GM19025 (cell line): ENCODE measurements around the gene UMAD1.

Experiments used
- ATAC-seq: cut with Tn5 transposase; IDR thresholded peaks from one replicate; pipeline ENCODE4 v1.9.1; 2021; ENCODE audit warnings: mild to moderate bottlenecking, low read depth, moderate library complexity; ENCODE audit not compliant: unreplicated experiment

UMAD1 gene

DNA sequence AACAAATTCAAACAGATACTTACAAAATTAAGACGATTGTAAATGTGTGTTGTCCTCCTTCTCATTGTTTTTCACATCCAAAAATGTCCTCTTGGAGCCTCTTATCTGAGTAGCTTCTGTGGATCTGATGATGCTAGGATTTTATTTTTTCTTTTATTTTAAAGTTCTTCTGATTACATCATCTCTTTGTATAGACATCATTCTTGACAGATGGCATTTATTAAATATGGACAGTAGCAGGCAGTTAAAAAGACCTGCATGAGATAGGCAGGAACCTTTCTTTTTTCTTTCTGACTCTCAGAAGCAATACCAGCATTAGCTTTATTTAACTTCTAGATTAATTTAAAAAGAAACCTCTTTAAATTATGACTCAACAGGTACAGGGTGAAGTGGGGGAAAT, 77.9 kb downstream of the UMAD1 start, which contains the start of gene RPA3:
Gene RPA3 (minus strand): TSS at position 116 of the 400 bp plus-strand sequence. CDS start 78,189 bp downstream, outside the sequence.
- no peak for ATAC-seq

DNA sequence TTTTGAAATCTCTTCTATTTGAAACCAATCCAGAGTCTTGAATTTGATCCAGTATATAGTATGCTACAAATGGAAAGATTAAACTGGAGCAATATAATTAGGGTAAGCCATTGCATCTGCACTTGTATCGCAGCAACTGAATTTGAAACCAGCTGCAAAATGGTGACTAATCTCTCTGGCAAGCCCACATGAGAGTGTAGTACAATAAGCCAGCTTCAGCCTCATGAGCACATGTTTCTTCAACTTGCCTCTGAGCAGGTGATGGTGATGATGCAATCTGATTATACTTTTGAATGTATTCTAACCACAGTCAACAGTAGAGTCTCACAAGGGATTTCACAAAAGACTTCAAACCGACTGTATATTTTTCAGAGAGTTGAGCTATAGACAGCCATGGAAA, 78.7 kb downstream of the UMAD1 start:
- ATAC-seq, result peak; percentile 89

DNA sequence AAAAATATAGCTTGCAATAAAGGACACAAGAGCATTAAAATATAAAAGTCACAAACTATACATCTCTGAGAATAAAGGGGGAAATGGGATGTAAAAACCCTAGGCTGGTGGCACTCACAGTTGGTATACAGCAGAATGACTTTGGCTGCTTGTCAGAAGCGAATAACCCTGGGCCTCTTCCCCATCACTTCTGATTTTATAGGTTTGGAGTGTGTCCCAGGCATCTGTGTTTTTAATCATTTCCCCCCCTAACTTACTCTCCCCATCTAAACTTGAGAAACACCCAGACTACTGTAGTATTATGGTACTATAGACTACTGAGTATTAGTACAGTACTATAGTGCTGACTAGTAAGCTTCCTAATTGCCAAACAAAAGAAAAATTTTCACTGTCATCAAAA, 79.6 kb downstream of the UMAD1 start:
- no peak for ATAC-seq

DNA sequence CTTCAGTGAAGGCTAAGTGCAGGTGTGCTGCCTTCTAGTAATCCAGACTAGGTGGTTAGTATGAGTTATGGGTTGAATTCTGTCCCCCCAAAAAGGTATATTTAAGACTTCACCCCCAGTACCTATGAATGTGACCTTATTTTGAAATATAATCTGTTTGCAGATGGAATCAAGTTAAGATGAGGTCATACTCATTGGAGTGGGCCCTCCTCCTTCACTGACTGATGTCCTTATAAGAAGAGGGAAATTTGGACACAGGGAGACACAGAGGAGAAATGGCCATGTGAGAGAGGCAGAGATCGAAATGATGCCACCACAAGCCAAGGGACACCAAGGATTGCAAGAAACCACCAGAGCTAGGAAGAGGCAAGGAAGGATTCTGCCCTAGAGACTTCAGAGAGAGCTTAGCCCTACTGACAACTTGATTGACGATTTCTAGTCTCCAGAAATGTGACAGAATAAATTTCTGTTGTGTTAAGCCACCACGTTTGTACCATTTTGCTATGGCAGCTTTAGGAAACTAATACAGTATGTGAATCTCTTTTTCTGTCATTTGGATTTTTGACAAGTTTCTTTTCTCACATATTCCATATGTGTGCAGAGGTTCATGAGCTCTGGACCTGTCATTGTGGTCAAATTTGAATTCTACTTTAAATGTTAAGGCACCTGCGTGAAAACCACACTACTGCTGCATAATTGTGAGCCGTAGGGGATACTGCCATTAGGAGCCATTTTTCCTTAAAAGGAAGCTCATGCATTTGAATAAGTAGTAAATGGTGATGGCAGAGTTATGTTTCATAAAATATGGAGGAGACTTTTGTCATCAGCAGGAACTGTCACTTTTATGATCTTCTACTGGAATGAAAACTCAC, 80.4 kb downstream of the UMAD1 start:
- no peak for ATAC-seq

DNA sequence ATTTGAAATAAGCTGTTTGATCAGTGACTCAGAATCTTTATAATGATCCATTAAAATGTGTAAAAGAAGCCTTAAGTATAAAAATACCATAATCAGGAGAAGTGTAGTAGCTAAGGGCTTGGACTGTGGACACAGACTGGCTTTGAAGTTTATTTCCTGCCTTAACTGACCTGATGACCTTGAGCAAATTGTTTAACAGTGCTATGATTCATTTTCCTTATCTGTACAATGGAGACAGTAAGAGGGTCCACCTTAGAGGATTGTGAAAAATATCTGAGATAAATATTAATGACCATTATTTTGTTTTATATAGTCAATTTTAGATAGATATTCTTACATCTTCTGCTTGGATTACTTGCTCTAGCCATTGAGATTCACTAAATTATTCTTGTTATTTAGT, 91.2 kb downstream of the UMAD1 start:
- no peak for ATAC-seq

DNA sequence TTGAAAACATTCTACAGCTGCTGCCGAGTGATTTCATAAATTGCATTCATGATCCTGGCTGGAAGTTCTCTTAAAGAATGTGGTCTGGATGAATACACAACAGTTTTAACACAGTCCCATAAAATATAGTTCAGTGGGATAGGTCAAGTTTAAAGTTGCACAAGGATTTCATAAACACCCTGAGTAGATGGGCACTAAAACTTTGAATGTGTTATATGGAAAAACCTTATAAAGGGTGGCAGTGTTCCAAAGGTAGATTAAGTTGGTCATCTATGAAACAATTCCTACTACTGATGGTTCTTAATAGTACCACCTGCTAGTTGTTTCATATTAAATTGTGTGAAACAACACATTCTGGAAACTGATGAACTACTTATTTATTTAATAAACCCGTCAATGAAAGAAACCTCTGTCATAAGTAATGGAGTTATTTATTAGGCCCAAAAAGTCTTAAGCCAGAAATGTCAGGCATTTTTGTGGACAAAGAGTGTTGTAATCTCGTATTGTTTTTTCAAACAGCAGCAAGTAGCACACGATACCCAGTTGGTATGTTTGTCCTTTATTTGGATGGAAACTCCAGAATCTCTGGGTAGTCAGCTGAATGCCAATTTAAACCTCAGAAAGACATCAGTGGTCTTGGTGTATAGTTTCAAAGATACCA, 92.2 kb downstream of the UMAD1 start:
- no peak for ATAC-seq

DNA sequence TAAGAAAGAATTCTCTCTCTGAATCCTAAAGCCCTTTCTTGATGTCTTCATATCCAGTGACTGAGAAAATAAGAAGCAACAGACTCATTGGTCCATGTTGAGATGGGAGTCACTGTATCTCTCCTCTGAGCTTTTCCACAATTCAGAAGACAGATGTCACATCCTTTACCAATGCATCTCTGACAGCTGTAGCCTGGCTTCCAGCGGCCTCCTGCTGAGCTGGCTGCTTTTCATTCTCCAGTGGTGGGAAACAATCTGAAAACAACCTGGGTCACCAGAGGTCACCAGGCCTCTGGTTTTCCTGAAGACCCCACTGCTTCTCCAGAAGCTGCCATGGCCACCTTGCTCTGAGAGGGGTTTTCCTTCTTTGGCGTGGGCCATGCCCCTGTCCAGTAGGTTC, 96.1 kb downstream of the UMAD1 start:
- no peak for ATAC-seq

DNA sequence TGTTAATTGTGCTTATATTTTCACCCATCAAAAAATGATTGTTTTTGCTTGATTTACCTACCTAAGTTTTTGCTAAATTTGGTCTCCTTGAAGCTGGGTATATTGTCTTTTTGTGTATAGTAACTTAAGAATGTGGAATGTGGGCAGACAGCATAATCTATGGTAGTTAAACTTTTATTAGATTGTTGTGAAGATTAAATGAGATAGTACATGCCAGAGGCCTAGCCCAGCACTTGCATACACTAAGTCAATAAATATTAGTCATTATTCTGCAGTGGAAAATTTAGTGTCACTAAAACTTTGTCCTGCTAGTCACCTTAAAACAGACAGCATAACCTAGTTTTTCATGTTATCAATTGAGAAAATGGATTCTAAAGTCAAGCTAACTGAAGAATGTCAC, 97.1 kb downstream of the UMAD1 start:
- ATAC-seq, result no peak

DNA sequence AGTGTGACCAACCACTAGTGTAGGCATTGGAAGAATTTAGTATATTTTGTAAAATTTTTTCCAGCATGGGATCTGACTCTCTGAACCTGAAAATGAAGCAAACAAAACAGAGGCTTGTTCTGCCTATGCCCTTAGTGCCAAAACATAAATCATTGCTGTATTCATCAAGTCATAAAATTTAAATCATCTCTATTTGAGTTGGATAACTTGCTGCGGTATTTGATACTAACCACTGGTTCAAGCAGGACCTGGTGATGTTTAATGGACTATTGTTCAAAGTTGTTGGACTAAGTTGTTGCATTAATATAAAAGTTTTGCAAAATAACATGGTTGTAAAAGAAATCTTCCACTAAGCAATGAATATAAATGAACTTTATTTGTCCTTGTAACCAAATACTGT, 97.6 kb downstream of the UMAD1 start:
- ATAC-seq, result no peak

DNA sequence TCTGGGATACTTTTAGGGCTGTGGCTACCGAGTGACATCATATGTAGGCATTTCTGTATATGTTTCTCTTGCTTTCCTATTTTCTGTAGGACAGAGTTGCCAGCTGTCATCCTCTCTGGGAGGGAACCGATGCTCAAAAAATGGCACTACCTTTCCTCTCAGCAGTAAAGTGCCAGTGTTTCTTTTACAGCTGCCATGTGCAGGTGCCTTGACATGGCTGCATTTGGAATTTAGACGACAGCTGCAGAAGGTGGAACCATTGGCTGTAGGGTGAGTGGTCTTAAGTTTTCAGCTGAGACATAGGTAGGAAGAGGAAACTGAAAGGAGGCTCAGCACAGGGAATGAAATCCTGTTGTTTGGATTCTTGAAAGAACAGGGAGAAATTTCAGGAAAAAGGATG, 98.1 kb downstream of the UMAD1 start:
- no peak for ATAC-seq

DNA sequence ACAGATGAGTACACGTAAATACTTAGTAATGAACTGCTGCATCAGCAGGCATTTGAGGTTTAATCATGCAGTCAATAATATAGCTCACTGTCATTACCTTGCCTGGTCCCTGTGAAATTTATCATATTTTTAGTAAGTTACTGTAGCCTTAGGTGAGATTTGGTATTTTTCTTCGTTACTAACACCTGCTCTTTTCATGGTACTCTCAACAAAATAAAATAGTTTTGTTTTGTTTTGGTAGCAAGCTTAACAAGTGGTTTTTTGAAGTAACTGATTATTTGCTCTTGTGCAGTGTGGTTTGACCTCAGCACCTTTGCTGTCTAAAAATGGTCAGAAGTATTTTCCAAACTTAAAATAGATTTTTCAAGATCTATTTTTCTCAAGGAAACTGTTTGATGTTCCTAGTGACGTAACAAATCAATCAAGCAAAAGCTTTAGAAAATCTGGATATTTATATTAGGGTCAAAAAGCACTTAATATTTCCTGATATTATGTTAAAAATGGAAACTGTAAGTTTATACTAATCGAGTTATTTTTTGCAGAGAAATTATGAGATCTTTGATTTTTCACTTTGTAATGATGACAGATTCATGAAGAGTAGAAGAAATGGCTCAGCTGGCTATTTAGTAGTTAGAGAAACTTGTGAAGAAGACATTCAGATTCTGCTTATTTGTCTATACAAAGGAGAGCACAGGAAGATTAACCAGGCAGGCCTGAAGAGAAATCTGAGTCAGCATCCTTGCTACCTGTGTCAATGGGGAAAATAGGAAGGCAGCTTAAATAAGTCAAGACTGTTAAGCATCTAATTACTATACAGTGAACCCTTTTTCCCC, 98.9 kb downstream of the UMAD1 start:
- ATAC-seq, result peak; percentile 66

DNA sequence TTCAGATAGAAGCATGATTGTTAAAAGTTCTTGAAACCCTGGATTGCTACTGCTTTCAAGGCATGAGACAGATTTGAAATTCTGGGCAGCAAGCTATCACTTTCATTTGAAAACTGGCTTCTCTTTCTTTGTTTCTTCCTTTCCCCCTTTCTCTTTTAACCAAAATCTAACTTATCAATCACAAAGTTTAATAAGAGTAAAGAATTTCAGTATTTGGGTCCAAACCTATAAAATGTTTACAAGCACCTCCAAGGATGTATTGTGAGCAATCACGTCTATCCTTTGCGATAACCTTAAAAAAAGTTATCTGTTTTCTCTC, 99.4 kb downstream of the UMAD1 start:
- ATAC-seq, result no peak

DNA sequence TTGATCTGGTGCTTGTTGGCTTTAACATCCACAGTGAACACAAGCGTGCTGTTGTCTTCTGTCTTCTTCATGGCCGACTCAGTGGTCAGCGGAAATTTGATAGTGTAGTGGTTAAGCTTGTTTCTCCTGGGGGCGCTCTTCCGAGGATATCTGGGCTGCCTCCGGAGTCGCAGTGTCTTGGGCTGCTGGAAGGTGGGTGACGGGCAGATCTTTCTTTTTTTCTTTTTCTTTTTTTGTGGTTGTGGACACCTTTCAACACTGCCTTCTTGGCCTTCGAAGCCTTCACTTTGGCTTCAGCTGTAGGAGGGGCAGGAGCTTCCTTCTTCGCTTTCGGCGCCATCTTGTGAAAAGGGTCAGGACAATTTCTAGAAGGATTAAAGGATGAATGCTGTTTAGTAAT, 101.7 kb downstream of the UMAD1 start:
- no peak for ATAC-seq

DNA sequence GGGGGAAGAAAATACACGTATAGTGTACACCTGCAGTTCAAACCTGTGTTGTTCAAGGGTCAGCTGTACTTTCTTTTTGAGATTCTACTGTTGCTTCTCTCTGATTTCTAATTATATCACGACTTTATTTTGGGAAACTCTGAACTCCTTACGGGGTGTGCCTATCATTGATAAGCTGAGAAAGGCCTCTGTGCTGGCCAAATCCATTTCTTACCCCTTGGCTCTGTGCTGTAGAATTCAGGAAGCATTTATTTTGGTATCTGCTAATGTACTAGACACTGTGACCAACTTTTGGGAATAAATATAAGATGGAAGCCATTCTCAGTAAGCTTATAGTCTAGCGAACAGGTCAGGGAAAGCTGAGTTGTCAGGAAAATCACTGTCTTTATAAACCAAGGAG, 104.7 kb downstream of the UMAD1 start:
- no peak for ATAC-seq

DNA sequence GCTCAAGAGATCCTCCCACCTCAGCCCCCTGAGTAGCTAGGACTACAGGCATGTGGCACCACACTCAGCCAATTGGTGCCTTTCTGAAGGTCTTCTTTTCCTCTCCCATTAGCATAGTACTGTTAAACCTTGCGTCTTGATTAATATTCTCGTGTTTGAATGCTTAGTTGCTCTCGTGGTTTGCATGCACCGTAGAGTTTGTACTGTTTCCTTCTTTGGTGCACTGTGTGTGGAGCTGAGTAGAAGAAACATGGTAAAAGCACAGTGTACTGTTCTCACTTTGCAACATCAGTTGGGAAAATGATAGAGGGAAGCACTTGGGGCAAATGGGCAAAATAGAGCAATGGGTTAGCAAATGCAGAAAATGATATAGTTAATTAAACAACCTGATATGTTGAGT, 105.4 kb downstream of the UMAD1 start:
- ATAC-seq, result no peak

DNA sequence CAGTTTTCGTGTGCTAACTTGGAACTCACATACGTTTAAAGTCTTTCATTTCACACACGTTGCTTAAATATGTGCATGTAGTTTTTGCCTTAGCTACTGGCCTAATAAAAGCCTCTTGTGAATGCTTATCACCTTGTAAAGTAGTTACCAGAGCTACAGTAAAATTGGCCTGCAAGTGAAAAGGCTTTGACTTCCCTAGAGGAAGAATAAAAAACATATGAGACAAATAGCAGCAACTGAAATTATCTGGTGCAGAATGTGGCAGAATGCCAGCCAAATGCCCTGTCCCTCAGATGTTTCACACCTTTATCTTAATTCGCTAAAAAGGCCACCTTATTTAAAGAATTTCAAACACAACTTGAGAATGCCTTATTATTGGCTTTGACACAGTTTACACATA, 105.9 kb downstream of the UMAD1 start:
- no peak for ATAC-seq

DNA sequence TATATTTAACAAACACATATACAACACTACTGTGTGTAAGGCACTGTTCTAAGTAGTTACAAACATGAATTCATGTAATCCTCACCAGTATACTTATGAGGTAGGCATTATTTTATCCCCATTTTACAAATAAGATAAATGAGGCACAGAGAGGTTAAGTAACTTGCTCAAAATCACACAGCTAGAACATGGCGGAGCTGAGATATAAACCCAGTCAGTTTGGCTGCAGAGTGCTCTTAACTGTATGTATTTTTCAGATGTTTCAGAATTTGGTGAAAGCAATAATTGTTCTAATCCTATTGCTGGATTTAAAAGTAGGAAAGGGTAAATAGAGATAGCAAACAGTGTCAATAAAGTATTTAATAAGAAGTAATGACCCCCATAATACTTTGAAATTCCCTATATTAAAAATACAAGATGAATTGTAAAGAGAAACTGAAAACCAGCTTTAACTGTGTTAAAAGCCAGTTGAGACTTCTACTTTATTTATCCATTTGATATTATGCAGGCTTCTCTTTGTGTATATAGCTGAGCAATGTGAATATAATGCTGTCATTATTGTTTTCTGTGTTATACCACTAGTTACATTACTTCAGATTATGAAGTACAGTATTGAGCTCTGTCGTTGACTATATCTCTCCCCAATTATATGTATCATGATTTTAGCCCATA, 110.2 kb downstream of the UMAD1 start:
- ATAC-seq, result no peak

DNA sequence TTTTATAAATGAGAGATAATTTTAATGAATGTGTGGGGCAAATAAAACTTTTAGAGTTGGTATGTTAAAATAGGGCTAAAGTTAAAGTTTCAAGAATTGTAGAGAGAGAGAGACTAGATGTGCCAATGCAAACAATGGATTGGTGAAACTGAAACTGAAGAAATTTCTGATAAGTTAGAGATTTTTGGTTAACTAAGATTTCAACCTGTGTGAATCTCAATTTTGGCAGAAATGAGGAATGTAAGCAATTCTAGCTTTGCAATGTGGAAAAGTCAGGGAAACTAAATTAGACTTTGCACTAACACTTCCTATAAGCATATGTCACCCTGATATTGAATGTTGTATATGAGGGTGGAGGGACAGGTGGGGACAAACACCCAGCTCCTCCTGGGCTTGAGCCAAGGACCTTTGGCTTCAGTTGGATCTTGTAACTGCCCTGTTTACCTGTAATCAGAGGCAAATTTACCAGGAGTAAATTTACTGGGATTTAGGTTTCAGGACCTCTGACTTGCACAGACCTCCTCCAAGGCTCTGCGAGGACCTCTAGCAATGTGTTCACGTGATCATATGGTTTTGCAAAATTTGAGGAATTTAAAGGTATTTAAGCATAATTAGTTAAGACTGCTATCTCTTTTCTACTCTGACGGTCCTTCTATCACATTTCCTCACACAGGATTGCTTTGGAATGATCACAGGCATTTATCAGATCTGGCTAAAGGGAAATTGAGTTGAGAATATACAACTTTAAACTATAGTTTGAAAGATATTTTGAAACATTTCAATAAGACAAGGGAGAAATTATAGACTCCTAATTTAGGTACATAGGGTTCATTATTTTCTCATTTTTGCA, 110.9 kb downstream of the UMAD1 start:
- ATAC-seq, result no peak

DNA sequence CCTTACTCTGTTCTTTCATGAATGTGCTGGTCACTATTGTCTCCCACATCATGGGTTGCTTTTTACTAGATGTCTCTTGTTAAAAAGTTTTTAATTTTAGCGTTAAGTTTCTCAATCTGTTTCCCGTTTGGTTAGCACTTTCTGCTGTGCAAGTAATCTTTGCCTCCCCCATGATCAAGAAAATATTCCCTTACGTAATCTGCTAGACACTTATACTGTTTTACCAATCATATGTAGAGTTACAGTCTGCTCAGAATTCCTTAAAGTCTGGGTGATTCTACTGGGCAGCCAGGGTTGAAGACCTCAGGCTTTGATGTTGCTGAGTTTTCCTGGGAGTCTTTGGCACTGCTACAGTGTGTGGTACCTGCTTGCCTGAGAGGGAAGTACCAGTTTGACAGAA, 116.0 kb downstream of the UMAD1 start:
- no peak for ATAC-seq

DNA sequence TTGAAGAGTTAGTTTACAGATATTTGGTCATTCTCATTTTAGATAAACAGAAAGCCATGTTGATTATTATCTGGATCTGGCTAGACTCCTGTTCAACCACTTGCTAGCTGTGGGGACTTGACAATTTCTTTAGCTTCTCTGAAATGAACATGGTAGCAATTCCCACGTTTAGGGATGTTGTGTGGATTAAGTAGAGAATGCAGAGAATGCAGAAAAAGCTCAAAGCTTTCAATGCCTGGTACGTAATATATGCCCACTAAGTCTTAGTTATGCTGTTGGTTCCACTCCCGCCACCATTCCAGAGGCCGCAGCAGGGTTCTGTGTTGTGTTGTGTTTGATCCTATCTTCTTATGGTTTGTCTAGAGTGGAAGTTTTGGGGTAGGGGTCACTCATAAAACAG, 117.0 kb downstream of the UMAD1 start:
- no peak for ATAC-seq
